ENCODE results near the gene SUCLG2.

The SUCLG2 gene

DNA sequence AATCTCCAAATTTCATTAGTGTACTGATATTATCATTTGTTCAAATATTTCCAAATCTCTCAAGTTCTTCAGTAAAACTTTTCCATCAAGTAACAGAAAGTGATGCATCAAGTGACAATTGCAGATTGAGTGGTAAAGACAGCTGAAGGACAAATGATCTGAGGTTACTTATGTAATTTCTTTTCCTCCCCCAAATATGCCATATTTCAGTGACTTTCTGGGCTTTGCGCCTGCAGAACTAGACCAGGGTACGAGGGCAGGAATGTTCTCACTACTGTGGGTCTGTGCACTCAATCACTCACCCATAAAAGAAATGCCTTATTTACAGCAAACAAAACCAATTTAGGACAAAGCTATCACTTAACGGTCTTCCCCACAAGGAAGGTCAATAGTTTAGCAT is 4.7 kb downstream of the SUCLG2 start:
- H3K9me3 ChIP-seq (ENCODE audit: control insufficient read depth in 1 of 2, low read length in 2 of 2), result no peaks in the 10 kb centered on the region
- no peak overlapping the region for H3K27ac ChIP-seq (ENCODE audit: low read length)
- no peaks in the 10 kb centered on the region for H3K36me3 ChIP-seq (ENCODE audit: control insufficient read depth in 1 of 2, insufficient read depth in 2 of 2, low read length in 2 of 2)
- peaks cover 11 to 14% of the 10 kb centered on the region in 2 donors for H3K4me1 ChIP-seq (ENCODE audit: control insufficient read depth in 1 of 2, insufficient read depth in 2 of 2, low read length in 2 of 2)
- no peaks in the 10 kb centered on the region for H3K27me3 ChIP-seq (ENCODE audit: low read depth, low read length)
- no peak overlapping the region for H3K4me3 ChIP-seq (ENCODE audit: low read depth in 1 of 2, low read length in 2 of 2)

DNA sequence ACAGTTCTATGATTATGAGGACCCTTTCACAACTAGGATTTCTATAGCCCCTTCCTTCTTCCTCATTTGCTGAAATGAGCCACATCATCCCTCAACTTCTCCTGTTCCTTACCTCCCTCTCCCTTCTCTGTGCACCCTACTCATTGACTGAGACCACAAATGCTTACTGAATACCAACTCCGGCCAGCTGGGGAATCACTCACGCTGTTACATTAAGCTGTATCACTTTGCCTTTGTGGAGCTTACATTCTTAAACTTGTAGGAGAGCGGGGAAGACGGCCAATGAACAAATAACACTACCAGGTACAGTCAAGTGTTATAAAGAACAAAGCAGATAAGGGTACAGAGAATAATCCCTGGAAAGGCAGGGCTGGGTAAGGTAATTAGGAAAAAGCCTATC is 5.7 kb downstream of the SUCLG2 start:
- no peaks in the 10 kb centered on the region for H3K36me3 ChIP-seq (ENCODE audit: control insufficient read depth in 1 of 2, insufficient read depth in 2 of 2, low read length in 2 of 2)
- no peak overlapping the region for H3K27ac ChIP-seq (ENCODE audit: low read length)
- no peaks in the 10 kb centered on the region for H3K27me3 ChIP-seq (ENCODE audit: low read depth, low read length)
- peaks cover 11 to 13% of the 10 kb centered on the region in 2 donors for H3K4me1 ChIP-seq (ENCODE audit: control insufficient read depth in 1 of 2, insufficient read depth in 2 of 2, low read length in 2 of 2)
- no peak overlapping the region for H3K4me3 ChIP-seq (ENCODE audit: low read depth in 1 of 2, low read length in 2 of 2)
- no peaks in the 10 kb centered on the region for H3K9me3 ChIP-seq (ENCODE audit: control insufficient read depth in 1 of 2, low read length in 2 of 2)

DNA sequence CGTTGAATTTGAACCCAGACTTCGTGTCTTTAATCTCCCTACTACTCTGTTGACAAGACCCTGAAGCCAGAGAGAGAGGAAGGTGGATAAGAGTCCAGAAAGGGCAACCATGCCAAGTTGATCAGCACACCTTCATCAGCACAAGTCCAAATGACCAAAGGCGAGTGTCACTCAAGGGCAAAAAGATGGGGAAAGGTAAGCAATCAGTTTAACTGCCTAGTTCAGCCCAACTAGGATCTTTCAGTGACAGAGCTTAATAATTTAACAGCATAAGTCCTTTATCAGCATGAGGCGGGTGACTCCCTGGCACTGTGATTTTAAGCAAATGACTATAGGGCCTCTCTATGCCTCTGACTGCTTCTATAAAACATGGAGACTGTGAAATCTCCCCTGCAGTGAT is 6.2 kb downstream of the SUCLG2 start:
- no peak overlapping the region for H3K4me3 ChIP-seq (ENCODE audit: low read depth in 1 of 2, low read length in 2 of 2)
- H3K27ac ChIP-seq (ENCODE audit: low read length), result no peak overlapping the region
- peaks cover 8 to 11% of the 10 kb centered on the region in 2 donors for H3K4me1 ChIP-seq (ENCODE audit: control insufficient read depth in 1 of 2, insufficient read depth in 2 of 2, low read length in 2 of 2)
- no peaks in the 10 kb centered on the region for H3K9me3 ChIP-seq (ENCODE audit: control insufficient read depth in 1 of 2, low read length in 2 of 2)
- H3K36me3 ChIP-seq (ENCODE audit: control insufficient read depth in 1 of 2, insufficient read depth in 2 of 2, low read length in 2 of 2), result no peaks in the 10 kb centered on the region
- H3K27me3 ChIP-seq (ENCODE audit: low read depth, low read length), result no peaks in the 10 kb centered on the region

DNA sequence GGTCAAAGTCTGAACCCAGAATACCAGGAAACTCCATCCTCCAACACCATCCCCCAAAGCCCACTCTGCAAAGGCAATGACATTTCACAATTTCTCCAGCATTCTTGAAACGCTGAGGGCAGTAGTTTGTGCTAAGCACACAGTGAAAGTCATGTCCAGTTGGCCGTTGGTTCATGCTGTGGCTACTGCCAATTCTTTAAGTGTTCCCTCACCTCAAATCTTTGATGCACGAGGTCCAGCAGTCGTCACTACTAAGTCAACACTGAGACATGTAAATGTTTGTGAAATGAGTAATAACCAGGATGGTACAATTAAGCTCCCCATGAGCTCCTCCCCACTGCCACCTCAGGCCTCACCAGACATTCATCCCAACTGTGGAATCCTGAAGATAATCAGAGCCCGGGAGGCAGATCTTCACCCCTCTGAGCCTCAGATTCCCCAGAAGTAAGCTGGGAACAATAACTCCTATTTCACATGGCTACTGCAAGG is 7.0 kb downstream of the SUCLG2 start:
- Histone ChIP-seq H3K27me3 (ENCODE audit: low read depth, low read length) (no peaks in the 10 kb centered on the region), H3K4me1 (ENCODE audit: control insufficient read depth in 1 of 2, insufficient read depth in 2 of 2, low read length in 2 of 2) (peaks cover 5 to 11% of the 10 kb centered on the region in 2 donors), H3K27ac (ENCODE audit: low read length) (no peak overlapping the region), H3K9me3 (ENCODE audit: control insufficient read depth in 1 of 2, low read length in 2 of 2) (no peaks in the 10 kb centered on the region), H3K4me3 (ENCODE audit: low read depth in 1 of 2, low read length in 2 of 2) (no peak overlapping the region), H3K36me3 (ENCODE audit: control insufficient read depth in 1 of 2, insufficient read depth in 2 of 2, low read length in 2 of 2) (peaks cover 0 to 5% of the 10 kb centered on the region in 2 donors)

DNA sequence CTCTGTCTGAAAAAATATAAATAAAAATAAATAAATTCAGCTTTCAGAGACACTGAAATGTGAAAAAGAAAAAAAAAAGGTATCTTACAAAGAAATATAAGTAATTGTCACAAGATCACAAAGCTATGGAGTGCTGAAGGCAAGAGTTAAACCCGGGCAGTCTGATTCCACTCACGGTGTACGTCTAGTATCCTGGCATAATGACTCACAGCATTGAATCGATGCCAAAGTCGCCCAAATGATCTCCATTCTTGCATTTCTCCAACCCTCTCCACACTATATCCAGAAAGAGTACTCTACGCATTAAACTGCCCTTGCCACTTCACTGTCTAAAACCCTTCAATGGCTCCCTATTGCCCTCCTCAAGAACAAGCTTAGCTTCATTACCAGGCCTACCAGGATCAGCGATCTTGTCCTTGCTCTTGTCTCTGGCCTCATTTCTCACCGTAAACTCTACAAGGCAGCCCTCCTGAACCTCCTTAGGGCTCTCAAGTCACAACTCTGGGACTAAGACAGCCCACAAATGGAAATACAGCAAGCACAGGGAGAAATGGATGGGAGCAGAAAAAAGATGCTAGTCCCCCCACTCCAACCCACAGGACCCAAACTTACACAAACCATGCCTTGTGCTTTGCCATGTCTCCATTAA is 7.7 kb downstream of the SUCLG2 start:
- no peaks in the 10 kb centered on the region for H3K27me3 ChIP-seq (ENCODE audit: low read depth, low read length)
- peaks cover 5 to 11% of the 10 kb centered on the region in 2 donors for H3K4me1 ChIP-seq (ENCODE audit: control insufficient read depth in 1 of 2, insufficient read depth in 2 of 2, low read length in 2 of 2)
- no peaks in the 10 kb centered on the region for H3K9me3 ChIP-seq (ENCODE audit: control insufficient read depth in 1 of 2, low read length in 2 of 2)
- no peak overlapping the region for H3K4me3 ChIP-seq (ENCODE audit: low read depth in 1 of 2, low read length in 2 of 2)
- peaks cover 0 to 5% of the 10 kb centered on the region in 2 donors for H3K36me3 ChIP-seq (ENCODE audit: control insufficient read depth in 1 of 2, insufficient read depth in 2 of 2, low read length in 2 of 2)
- H3K27ac ChIP-seq (ENCODE audit: low read length), result no peak overlapping the region

DNA sequence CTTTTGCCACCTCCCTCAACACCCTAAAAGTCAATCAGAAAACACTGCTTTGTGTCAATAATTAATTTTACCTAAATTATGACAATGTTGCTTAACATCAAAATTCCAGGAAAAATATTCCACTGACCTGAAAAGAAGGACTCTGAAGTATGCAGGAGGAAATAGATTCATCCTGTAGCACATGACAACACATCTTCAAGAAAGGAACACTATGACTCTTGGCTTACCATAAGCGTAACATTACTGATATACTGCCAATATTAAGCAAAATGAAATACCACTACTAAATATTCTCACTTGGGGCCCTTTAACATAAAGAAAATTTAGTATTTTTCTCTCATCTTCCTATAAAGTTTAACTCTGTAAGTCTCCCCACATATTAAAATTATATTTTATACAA is 9.6 kb downstream of the SUCLG2 start:
- H3K27ac ChIP-seq (ENCODE audit: low read length), result no peak overlapping the region
- H3K9me3 ChIP-seq (ENCODE audit: control insufficient read depth in 1 of 2, low read length in 2 of 2), result no peaks in the 10 kb centered on the region
- H3K36me3 ChIP-seq (ENCODE audit: control insufficient read depth in 1 of 2, insufficient read depth in 2 of 2, low read length in 2 of 2), result peaks cover 0 to 5% of the 10 kb centered on the region in 2 donors
- H3K4me1 ChIP-seq (ENCODE audit: control insufficient read depth in 1 of 2, insufficient read depth in 2 of 2, low read length in 2 of 2), result peaks cover 4% of the 10 kb centered on the region in 2 donors
- H3K27me3 ChIP-seq (ENCODE audit: low read depth, low read length), result no peaks in the 10 kb centered on the region
- no peak overlapping the region for H3K4me3 ChIP-seq (ENCODE audit: low read depth in 1 of 2, low read length in 2 of 2)

DNA sequence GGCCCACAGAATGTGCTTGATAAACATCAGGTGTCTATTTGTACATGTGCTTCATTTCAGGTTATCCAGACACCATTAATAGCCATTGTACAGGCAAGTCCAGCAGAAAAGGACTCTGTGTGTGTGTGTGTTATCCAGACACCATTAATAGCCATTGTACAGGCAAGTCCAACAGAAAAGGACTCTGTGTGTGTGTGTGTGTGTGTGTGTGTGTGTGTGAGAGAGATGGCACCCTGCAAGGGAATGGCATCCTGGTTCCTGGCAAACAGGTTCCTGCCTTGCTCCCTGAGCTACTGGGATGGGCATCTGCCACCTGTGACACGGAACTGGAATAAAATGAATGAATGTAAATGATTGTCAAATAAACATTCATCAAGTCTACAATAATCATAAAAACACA is 11.7 kb downstream of the SUCLG2 start:
- Histone ChIP-seq H3K9me3 (ENCODE audit: control insufficient read depth in 1 of 2, low read length in 2 of 2) (no peaks in the 10 kb centered on the region), H3K27ac (ENCODE audit: low read length) (no peak overlapping the region), H3K36me3 (ENCODE audit: control insufficient read depth in 1 of 2, insufficient read depth in 2 of 2, low read length in 2 of 2) (peaks cover 0 to 5% of the 10 kb centered on the region in 2 donors), H3K4me3 (ENCODE audit: low read depth in 1 of 2, low read length in 2 of 2) (no peak overlapping the region), H3K27me3 (ENCODE audit: low read depth, low read length) (no peaks in the 10 kb centered on the region), H3K4me1 (ENCODE audit: control insufficient read depth in 1 of 2, insufficient read depth in 2 of 2, low read length in 2 of 2) (peaks cover 0 to 3% of the 10 kb centered on the region in 2 donors)

DNA sequence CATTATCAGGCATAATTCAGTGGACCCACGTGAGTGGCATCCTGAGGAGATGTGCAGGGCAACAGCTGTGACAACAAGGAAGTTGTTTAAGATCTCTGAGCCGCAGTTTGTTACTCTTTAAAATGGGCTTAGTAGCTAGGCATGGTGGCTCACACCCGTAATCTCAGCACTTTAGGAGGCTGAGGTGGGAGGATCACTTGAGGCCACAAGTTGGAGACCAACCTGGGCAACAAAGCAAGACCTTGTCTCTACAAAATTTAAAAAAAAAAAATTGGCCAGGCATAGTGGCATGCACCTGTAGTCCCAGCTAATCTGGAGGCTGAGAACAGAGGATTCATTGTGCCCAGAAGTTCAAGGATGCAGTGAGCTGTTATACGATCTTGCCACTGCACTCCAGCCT is 12.2 kb downstream of the SUCLG2 start:
- Histone ChIP-seq H3K4me1 (ENCODE audit: control insufficient read depth in 1 of 2, insufficient read depth in 2 of 2, low read length in 2 of 2) (peaks cover 0 to 3% of the 10 kb centered on the region in 2 donors), H3K27ac (ENCODE audit: low read length) (no peak overlapping the region), H3K9me3 (ENCODE audit: control insufficient read depth in 1 of 2, low read length in 2 of 2) (no peaks in the 10 kb centered on the region), H3K27me3 (ENCODE audit: low read depth, low read length) (no peaks in the 10 kb centered on the region), H3K36me3 (ENCODE audit: control insufficient read depth in 1 of 2, insufficient read depth in 2 of 2, low read length in 2 of 2) (peaks cover 0 to 5% of the 10 kb centered on the region in 2 donors), H3K4me3 (ENCODE audit: low read depth in 1 of 2, low read length in 2 of 2) (no peak overlapping the region)

DNA sequence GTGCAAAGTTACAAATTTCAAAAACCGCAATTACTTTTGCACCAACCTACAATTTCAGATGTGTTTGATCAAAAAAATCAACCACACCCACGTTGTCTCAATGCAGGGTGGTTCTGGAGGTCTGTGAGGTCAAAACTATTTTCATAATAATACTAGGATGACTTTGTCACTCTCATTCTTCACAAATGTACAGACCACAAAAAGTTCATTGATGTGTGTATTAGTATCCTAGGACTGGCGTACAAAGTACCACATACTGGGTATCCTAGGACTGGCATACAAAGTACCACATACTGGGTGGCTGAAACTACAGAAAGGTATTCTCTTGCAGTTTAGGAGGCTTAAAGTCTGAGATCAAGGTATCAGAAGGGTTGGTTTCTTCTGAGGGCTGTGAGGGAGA is 13.0 kb downstream of the SUCLG2 start:
- Histone ChIP-seq H3K27ac (ENCODE audit: low read length) (no peak overlapping the region), H3K4me1 (ENCODE audit: control insufficient read depth in 1 of 2, insufficient read depth in 2 of 2, low read length in 2 of 2) (peaks cover 0 to 3% of the 10 kb centered on the region in 2 donors), H3K4me3 (ENCODE audit: low read depth in 1 of 2, low read length in 2 of 2) (no peak overlapping the region), H3K27me3 (ENCODE audit: low read depth, low read length) (no peaks in the 10 kb centered on the region), H3K36me3 (ENCODE audit: control insufficient read depth in 1 of 2, insufficient read depth in 2 of 2, low read length in 2 of 2) (peaks cover 4 to 5% of the 10 kb centered on the region in 2 donors), H3K9me3 (ENCODE audit: control insufficient read depth in 1 of 2, low read length in 2 of 2) (no peaks in the 10 kb centered on the region)

DNA sequence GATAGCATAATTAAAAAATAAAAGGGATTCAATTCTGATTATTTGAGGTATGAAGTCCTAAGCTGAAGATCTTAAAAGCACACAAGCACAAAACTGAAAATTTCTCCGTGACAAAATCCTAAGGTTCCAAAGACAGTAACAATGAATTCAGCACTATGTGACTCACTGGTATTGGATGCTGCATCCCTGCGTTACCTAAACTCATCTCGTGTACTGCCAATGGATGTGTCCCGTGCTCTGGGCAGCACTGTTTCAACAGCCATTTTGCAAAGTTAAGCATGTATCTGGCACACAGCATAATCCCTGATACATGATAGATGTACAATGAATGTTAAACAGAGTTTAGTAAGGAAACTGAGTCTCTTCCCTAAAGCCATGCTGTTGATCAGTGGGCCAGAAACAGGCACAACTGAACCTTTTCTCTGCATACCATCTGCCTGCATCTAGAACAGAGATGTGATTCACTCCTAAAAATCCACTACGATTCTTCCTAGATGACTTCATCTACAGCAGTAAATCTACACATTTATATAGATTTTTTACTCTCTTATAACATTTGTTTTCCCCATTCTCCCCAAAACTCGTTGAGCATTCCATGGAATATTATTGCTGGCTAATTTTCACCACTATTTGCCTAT is 14.3 kb downstream of the SUCLG2 start:
- H3K27me3 ChIP-seq (ENCODE audit: low read depth, low read length), result no peaks in the 10 kb centered on the region
- H3K9me3 ChIP-seq (ENCODE audit: control insufficient read depth in 1 of 2, low read length in 2 of 2), result no peaks in the 10 kb centered on the region
- H3K27ac ChIP-seq (ENCODE audit: low read length), result no peak overlapping the region
- peaks cover 0 to 3% of the 10 kb centered on the region in 2 donors for H3K4me1 ChIP-seq (ENCODE audit: control insufficient read depth in 1 of 2, insufficient read depth in 2 of 2, low read length in 2 of 2)
- H3K36me3 ChIP-seq (ENCODE audit: control insufficient read depth in 1 of 2, insufficient read depth in 2 of 2, low read length in 2 of 2), result peaks cover 4 to 5% of the 10 kb centered on the region in 2 donors
- no peak overlapping the region for H3K4me3 ChIP-seq (ENCODE audit: low read depth in 1 of 2, low read length in 2 of 2)

DNA sequence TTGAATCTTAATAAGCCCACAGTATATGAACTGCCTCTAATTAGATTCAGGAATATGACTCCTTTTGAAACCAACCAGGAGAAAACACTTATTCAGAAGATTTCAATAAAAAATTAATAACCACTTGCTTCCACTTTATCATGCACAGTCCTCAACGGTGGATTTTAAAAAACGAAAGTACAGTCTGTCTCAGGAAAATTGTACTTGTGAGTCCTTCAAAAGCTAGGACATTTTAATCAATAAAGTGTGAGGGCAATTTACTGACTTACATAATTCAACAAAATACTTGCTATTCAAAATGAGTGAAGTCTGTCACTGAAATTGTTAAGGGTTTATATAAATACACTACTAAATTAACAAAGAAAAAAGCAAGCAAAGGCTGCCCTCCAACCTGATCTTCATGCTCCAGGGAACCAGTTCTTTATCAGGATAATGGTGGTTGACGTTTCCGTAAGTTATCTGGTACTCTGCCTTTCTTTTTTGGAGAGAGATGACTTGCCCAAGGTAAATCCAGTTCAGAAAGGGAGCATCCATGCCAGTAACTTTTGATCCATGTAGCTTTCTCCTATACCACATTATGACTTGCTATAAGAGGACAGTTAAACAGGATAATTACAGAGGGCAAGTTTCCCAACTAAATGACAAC is 17.0 kb downstream of the SUCLG2 start:
- H3K27ac ChIP-seq (ENCODE audit: low read length), result no peak overlapping the region
- H3K4me3 ChIP-seq (ENCODE audit: low read depth in 1 of 2, low read length in 2 of 2), result no peak overlapping the region
- no peaks in the 10 kb centered on the region for H3K9me3 ChIP-seq (ENCODE audit: control insufficient read depth in 1 of 2, low read length in 2 of 2)
- H3K36me3 ChIP-seq (ENCODE audit: control insufficient read depth in 1 of 2, insufficient read depth in 2 of 2, low read length in 2 of 2), result peaks cover 0 to 4% of the 10 kb centered on the region in 2 donors
- no peaks in the 10 kb centered on the region for H3K27me3 ChIP-seq (ENCODE audit: low read depth, low read length)
- peaks cover 0 to 3% of the 10 kb centered on the region in 2 donors for H3K4me1 ChIP-seq (ENCODE audit: control insufficient read depth in 1 of 2, insufficient read depth in 2 of 2, low read length in 2 of 2)
